Measurements from ENCODE around the gene PAX5. TPM values are rescaled to one million over a fixed set of nuclear protein-coding genes. Genes with fewer than 3 reads are reported as not detected.

Gene PAX5
- total RNA-seq, 1 experiment from 2014 or later: not detected

- in situ Hi-C loops (cut with HindIII; ENCODE audit: low pct_unique_long_range_greater_than_20kb, low sequenced_read_pairs): no loop called here
- no peak for DNase-seq (ENCODE audit: low read depth)
Measured at GRCh38 chr9:36865731-36866635, 168.1 kb downstream of the PAX5 start.

GRCh38 chr9:36864491-36865410 is 169.3 kb downstream of the PAX5 start:
- DNase-seq (ENCODE audit: low read depth): no peak
- in situ Hi-C loops (cut with HindIII; ENCODE audit: low pct_unique_long_range_greater_than_20kb, low sequenced_read_pairs): no loop called here

GRCh38 chr9:36862206-36863145 is 171.6 kb downstream of the PAX5 start:
- in situ Hi-C loops (cut with HindIII; ENCODE audit: low pct_unique_long_range_greater_than_20kb, low sequenced_read_pairs): no loop called here
- DNase-seq (ENCODE audit: low read depth): no peak

GRCh38 chr9:36861528-36862205 is 172.4 kb downstream of the PAX5 start:
- no peak for DNase-seq (ENCODE audit: low read depth)
- in situ Hi-C loops (cut with HindIII; ENCODE audit: low pct_unique_long_range_greater_than_20kb, low sequenced_read_pairs): no loop called here

GRCh38 chr9:36858805-36859375 is 175.2 kb downstream of the PAX5 start:
- no peak for DNase-seq (ENCODE audit: low read depth)
- in situ Hi-C loops (cut with HindIII; ENCODE audit: low pct_unique_long_range_greater_than_20kb, low sequenced_read_pairs): no loop called here

- in situ Hi-C loops (cut with HindIII; ENCODE audit: low pct_unique_long_range_greater_than_20kb, low sequenced_read_pairs): no loop called here
- no peak for DNase-seq (ENCODE audit: low read depth)
Measured at GRCh38 chr9:36855448-36856315, 178.4 kb downstream of the PAX5 start.

- DNase-seq (ENCODE audit: low read depth): no peak
- in situ Hi-C loops (cut with HindIII; ENCODE audit: low pct_unique_long_range_greater_than_20kb, low sequenced_read_pairs): no loop called here
Measured at GRCh38 chr9:36854751-36855150, 179.3 kb downstream of the PAX5 start.

GRCh38 chr9:36854034-36854433 is 180.0 kb downstream of the PAX5 start:
- in situ Hi-C loops (cut with HindIII; ENCODE audit: low pct_unique_long_range_greater_than_20kb, low sequenced_read_pairs): no loop called here
- no peak for DNase-seq (ENCODE audit: low read depth)

- DNase-seq (ENCODE audit: low read depth): no peak
Measured at GRCh38 chr9:36853233-36853632, 180.8 kb downstream of the PAX5 start.

GRCh38 chr9:36849943-36850342 is 184.1 kb downstream of the PAX5 start:
- no peak for DNase-seq (ENCODE audit: low read depth)
- in situ Hi-C loops (cut with HindIII; ENCODE audit: low pct_unique_long_range_greater_than_20kb, low sequenced_read_pairs): no loop called here

More at GRCh38 chr9:36853233-36853632, 180.8 kb downstream of the PAX5 start:
- in situ Hi-C loops (cut with HindIII; ENCODE audit: low pct_unique_long_range_greater_than_20kb, low sequenced_read_pairs): no loop called here

GRCh38 chr9:36848946-36849345 is 185.1 kb downstream of the PAX5 start:
- no peak for DNase-seq (ENCODE audit: low read depth)
- in situ Hi-C loops (cut with HindIII; ENCODE audit: low pct_unique_long_range_greater_than_20kb, low sequenced_read_pairs): no loop called here

- peak; percentile 2 for DNase-seq (ENCODE audit: low read depth)
- in situ Hi-C loops (cut with HindIII; ENCODE audit: low pct_unique_long_range_greater_than_20kb, low sequenced_read_pairs): no loop called here
Measured at GRCh38 chr9:36847781-36848673, 186.0 kb downstream of the PAX5 start.

GRCh38 chr9:36846621-36847020 is 187.4 kb downstream of the PAX5 start:
- no peak for DNase-seq (ENCODE audit: low read depth)
- in situ Hi-C loops (cut with HindIII; ENCODE audit: low pct_unique_long_range_greater_than_20kb, low sequenced_read_pairs): no loop called here

- in situ Hi-C loops (cut with HindIII; ENCODE audit: low pct_unique_long_range_greater_than_20kb, low sequenced_read_pairs): no loop called here
- DNase-seq (ENCODE audit: low read depth): no peak
Measured at GRCh38 chr9:36845844-36846243, 188.2 kb downstream of the PAX5 start.

GRCh38 chr9:36844961-36845360 is 189.1 kb downstream of the PAX5 start:
- in situ Hi-C loops (cut with HindIII; ENCODE audit: low pct_unique_long_range_greater_than_20kb, low sequenced_read_pairs): no loop called here
- DNase-seq (ENCODE audit: low read depth): no peak

Data from Caki2 (cell line).